SK-N-MC (cell line): ENCODE results near the gene PEX5L.
A peak's percentile ranks its signal among the peaks of the same experiment; 100 is the strongest.

ENCODE experiments used
- DNase-seq: peaks from one replicate; pipeline ENCODE4 v3.0.0-alpha.2; 2011; ENCODE audit warnings: low read depth, low spot score
- H3K27ac ChIP-seq: fragments of 200-600 bp; sonication (generic); 2 replicates; pipeline ENCODE4 v1.5.1; 2016; ENCODE audit warnings: mixed run types
- H3K36me3 ChIP-seq: fragments of 200-600 bp; sonication (generic); 2 replicates; pipeline ENCODE4 v1.6.1; 2017; ENCODE audit warnings: antibody characterized with exemption, low read length, mixed read lengths; ENCODE audit not compliant: insufficient read depth
- H3K4me3 ChIP-seq: fragments of 200-600 bp; sonication (generic); 2 replicates; pipeline ENCODE4 v1.5.1; 2016
- H3K9ac ChIP-seq: fragments of 200-600 bp; sonication (generic); 2 replicates; pipeline ENCODE4 v1.8.0; 2017; ENCODE audit warnings: mixed run types, mixed read lengths; ENCODE audit not compliant: insufficient read length
- H3K9me3 ChIP-seq: fragments of 200-600 bp; sonication (generic); 2 replicates; pipeline ENCODE4 v1.6.1; 2017; ENCODE audit warnings: low read depth, mild to moderate bottlenecking, antibody characterized with exemption, low read length, moderate library complexity, mixed read lengths
- EZH2 ChIP-seq: fragments of 200-600 bp; sonication (generic); IDR thresholded peaks from one replicate; pipeline ENCODE4 v1.6.1; 2017; ENCODE audit warnings: antibody characterized with exemption
- FOXP2 ChIP-seq: optimal IDR thresholded peaks from 2 replicates; pipeline ENCODE3; 2011; ENCODE audit warnings: mild to moderate bottlenecking, moderate library complexity; ENCODE audit not compliant: insufficient read depth; ENCODE audit errors: extremely low read length, control extremely low read depth
- POLR2AphosphoS5 ChIP-seq: IDR thresholded peaks from 2 replicates; pipeline ENCODE4 v1.6.1; 2012; ENCODE audit warnings: mild to moderate bottlenecking, low read depth, low read length, borderline replicate concordance

Gene PEX5L

GRCh38 chr3:179957264-179957845, 79.4 kb downstream of the PEX5L start:
- Histone ChIP-seq H3K27ac (no peak overlapping the region), H3K4me3 (no peak overlapping the region), H3K36me3 (no peaks in the 10 kb centered on the region), H3K9me3 (no peaks in the 10 kb centered on the region), H3K9ac (no peak overlapping the region)
- DNase-seq, result no peak
- no peak for TF ChIP-seq FOXP2
- no peak for TF ChIP-seq EZH2
- no peak for TF ChIP-seq POLR2AphosphoS5

- Histone ChIP-seq H3K4me3 (peak overlapping the region; percentile 51), H3K9ac (no peak overlapping the region), H3K27ac (peak overlapping the region; percentile 18; the same call in 1 of the 2 replicates), H3K9me3 (no peaks in the 10 kb centered on the region), H3K36me3 (no peaks in the 10 kb centered on the region)
- TF ChIP-seq EZH2 (no peak), POLR2AphosphoS5 (peak; percentile 14; the same call in 1 of the 2 replicates)
- peak; percentile 77 for DNase-seq
Observed at GRCh38 chr3:179956416-179956830, 80.3 kb downstream of the PEX5L start.

GRCh38 chr3:179955809-179956208, 80.9 kb downstream of the PEX5L start:
- TF ChIP-seq EZH2 (no peak), POLR2AphosphoS5 (peak; percentile 54; the same call in 1 of the 2 replicates), FOXP2 (no peak)
- DNase-seq, result peak; percentile 89
- Histone ChIP-seq H3K9me3 (no peaks in the 10 kb centered on the region), H3K4me3 (peak overlapping the region; percentile 51), H3K36me3 (no peaks in the 10 kb centered on the region), H3K27ac (peak overlapping the region; percentile 18; the same call in 1 of the 2 replicates), H3K9ac (no peak overlapping the region)

- Histone ChIP-seq H3K27ac (no peak overlapping the region), H3K9me3 (no peaks in the 10 kb centered on the region), H3K36me3 (no peaks in the 10 kb centered on the region), H3K4me3 (no peak overlapping the region), H3K9ac (no peak overlapping the region)
- TF ChIP-seq FOXP2 (no peak), POLR2AphosphoS5 (no peak), EZH2 (no peak)
- DNase-seq, result no peak
Observed at GRCh38 chr3:179955286-179955685, 81.5 kb downstream of the PEX5L start.

GRCh38 chr3:179953993-179954870, 82.5 kb downstream of the PEX5L start:
- H3K27ac ChIP-seq, result no peak overlapping the region
- TF ChIP-seq POLR2AphosphoS5 (no peak), EZH2 (no peak), FOXP2 (no peak)
- H3K4me3 ChIP-seq, result no peak overlapping the region
- H3K9ac ChIP-seq, result no peak overlapping the region
- H3K36me3 ChIP-seq, result no peaks in the 10 kb centered on the region
- DNase-seq, result no peak
- H3K9me3 ChIP-seq, result no peaks in the 10 kb centered on the region

- Histone ChIP-seq H3K9ac (no peak overlapping the region), H3K27ac (no peak overlapping the region), H3K36me3 (no peaks in the 10 kb centered on the region), H3K9me3 (no peaks in the 10 kb centered on the region), H3K4me3 (no peak overlapping the region)
- TF ChIP-seq EZH2 (no peak), POLR2AphosphoS5 (no peak), FOXP2 (no peak)
- DNase-seq, result no peak
Observed at GRCh38 chr3:179950840-179951239, 85.9 kb downstream of the PEX5L start.

- H3K4me3 ChIP-seq, result no peak overlapping the region
- DNase-seq, result no peak
- TF ChIP-seq EZH2 (no peak), FOXP2 (no peak), POLR2AphosphoS5 (no peak)
- H3K9me3 ChIP-seq, result no peaks in the 10 kb centered on the region
- no peaks in the 10 kb centered on the region for H3K36me3 ChIP-seq
- H3K9ac ChIP-seq, result no peak overlapping the region
- H3K27ac ChIP-seq, result no peak overlapping the region
Observed at GRCh38 chr3:179949869-179950268, 86.9 kb downstream of the PEX5L start.

GRCh38 chr3:179949412-179949811, 87.3 kb downstream of the PEX5L start:
- H3K27ac ChIP-seq, result no peak overlapping the region
- H3K9ac ChIP-seq, result no peak overlapping the region
- no peaks in the 10 kb centered on the region for H3K36me3 ChIP-seq
- no peak for TF ChIP-seq POLR2AphosphoS5
- no peak for TF ChIP-seq FOXP2
- TF ChIP-seq EZH2, result no peak
- DNase-seq, result no peak
- H3K4me3 ChIP-seq, result no peak overlapping the region
- H3K9me3 ChIP-seq, result no peaks in the 10 kb centered on the region
